GM18502 (cell line): Measurements from ENCODE around the gene MACROD2.

ENCODE experiments used
- ATAC-seq: cut with Tn5 transposase; IDR thresholded peaks from one replicate; pipeline ENCODE4 v1.9.1; 2021; ENCODE audit warnings: mild to moderate bottlenecking; ENCODE audit not compliant: unreplicated experiment, poor library complexity

The MACROD2 gene

DNA sequence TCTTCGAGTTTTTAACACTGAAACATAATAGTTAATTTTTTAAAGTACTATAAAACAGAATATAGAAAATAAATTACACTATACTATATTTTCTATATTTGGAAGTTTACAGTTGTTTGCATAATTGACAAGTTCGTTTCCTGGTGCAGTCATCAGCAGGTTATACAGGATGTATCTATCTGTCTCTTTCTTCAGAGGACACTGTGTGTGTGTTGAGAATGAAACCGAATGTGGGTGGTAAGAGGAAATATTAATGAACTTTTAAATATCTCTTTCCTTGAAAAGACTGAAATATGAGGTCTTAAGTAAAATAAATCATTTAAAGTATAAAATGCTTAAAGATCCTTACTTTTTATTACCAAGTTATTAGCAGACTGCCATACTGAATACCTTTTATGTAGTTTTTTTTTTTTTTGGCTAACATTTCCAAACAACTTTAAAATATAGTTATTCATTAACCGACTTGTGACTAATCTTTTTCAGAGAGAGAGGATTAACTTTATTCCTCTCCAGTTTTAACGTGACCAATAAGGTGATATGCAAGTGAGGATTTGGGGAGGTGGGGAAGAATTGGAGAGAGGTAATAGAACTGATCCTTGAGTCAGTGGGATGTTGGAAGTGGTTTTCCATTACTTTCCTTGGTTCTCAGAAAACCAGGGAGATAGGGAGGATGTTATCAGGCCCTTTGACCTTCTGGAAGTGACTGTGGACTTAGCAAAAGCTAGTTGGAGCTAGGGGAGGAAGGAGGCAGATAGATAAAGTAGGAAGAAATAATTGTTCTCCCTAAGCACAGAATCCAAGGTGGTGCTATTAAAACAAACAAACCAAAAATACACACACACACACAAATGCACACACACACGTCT is 722.1 kb downstream of the MACROD2 start:
- no peak for ATAC-seq

DNA sequence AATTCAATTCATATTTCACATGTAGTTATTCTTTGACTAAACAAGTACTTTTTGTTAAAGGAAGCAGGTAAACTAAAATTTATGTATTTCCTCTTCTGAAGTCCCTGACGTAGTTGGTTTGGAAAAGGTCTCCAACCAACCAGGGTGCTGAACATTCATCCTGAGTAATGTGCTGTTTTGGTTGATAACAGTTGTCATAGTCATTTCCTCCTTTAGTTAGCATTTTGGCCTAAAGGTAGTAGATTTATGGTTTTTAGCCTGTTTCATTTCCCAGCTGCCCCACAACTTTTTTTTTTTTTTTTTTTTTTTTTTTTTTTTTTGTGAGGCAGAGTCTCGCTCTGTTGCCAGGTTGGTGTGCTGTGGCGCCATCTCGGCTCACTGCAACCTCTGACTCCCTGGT is 724.9 kb downstream of the MACROD2 start:
- ATAC-seq, result no peak

DNA sequence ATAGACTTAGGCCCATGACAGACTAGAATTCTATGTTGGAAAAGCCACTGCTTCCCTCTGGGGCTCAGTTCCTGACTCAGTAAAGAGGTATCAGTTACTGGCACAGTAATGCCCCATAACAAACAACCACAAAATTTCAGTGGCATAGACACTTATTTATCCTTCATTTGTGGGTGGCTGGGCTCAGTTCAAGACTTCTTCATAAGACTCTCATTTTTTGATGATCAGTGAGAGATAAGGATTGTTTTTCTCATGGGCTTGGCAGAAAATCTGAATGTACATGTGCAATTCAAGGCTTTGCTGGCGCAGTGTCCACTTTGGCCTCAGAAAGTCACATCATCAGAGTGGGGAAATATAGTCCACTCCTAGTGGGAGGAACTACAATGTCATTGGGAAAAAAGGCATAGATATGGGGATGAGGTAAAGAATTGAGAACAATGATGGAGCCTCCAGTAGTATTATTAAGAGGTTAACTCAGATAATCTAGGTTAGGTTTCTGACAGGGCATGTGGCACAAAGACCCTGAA is 726.7 kb downstream of the MACROD2 start:
- no peak for ATAC-seq

DNA sequence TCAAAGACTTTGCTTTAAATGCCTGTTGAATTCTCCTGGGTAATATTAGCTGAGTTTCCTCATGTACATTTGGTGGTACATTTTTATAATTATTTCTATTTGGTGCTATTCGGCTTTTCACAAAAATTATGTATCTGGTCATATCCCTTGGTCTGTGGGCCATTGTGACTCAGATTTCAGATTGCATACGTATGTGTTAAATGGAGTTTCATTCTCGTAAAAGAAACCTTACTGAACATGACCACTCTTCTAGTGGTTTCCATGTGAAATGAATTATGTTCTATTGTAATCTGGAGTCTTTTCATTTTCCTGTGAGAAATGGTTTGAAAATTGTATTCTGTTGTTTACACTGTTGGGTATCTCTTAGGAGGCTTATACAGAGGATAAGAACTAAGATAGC is 728.3 kb downstream of the MACROD2 start:
- no peak for ATAC-seq

DNA sequence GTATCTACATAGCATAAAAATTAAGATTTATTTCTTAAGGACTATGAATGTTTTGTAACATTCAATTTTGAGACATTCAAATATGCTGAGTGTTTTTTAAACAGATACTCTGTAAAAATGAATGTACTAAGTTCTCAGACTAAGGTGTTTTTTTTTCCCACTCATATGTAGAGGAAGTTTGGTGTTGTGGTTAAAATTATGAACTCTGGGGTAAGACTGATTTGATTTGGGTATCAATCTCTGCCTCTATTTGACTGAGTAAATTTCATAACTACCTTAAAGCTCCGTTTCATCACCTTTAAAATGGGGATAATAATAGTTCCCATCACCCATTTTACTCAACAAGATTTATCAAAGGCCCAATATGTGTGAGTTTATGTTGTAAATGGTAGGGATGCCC is 728.7 kb downstream of the MACROD2 start:
- ATAC-seq, result no peak

DNA sequence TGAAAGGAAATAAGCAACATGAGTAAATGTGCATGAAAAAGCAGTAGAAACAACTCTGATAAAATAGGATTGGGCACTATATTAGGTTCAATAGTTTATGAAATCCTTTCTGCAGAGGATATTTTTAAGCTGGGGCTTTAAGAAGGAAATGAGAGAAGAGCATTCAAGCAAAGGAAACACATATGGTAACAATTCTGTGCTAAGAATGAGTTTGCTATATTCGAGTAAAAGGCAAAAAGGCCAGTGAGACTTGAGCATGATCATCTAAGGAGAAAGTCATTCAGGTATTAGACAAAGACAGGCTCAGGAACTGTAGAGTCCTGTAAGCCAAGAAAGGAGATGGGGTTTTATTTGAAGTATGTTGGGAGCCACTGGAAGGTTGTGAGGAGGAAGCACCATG is 729.2 kb downstream of the MACROD2 start:
- ATAC-seq, result no peak

DNA sequence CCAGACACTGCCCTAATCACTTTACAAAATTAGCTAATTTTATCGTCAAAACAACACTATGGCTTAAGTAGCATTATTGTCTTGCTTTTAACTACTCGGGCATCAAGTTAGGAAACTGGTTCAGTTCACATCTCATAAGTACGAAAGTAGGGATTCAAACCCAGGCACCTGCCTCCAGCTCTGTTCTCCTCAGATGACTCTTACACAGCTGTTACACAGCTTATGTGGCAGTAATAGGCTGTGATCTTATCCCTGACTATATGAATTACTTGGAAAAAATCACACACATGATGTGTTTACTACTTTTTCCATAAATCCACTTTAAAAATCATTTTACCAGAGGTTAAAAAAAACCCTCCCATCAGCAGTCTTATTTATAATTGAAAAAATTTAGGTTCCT is 731.3 kb downstream of the MACROD2 start:
- no peak for ATAC-seq

DNA sequence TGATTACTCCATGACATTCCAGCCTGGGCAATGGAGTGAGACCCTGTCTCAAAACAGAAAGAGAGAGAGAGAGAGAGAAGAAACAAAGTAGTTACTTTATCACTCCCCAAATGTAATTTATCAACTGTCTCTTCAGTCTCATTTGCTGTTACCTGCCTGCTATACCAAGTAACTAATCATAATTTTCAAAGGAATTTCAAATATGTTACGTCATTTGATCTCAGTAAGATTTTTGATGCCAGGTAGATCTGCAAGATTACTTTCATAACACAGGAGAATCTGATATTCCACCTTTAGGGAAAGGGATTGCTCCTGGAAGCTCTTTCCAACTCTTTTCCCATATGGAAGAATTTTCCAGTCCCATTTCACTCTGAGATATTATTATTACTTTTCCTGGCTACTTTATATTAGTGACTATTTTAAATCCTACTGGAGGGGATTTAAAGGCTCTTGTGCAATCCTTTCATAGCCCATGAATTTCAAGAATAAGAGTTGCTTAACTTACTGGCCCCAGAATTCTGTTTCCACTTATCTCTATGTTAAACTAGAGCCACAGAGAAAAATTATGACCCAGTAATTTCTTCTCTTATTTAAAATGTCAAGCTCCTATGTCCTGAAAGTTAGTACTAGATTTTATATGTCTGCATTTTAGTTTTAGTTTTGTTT is 732.3 kb downstream of the MACROD2 start:
- ATAC-seq, result no peak

DNA sequence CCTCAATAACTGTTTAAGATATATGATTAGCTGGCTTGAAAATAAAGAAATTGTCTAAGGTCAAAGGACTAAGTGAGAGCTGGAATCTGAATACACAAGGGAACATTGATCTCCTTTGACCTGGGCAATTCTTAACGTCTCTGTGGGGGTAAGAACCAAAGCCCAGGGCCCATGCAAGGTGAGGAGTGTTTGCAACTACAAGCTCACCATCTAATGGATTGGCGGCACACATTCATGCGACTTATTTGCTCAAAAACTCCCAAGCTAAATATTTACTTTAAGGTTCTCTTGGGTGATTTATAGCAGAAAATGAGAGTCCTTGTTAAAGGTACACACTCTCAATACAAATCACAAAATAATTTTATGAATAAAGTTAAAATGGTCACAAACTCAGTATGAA is 734.1 kb downstream of the MACROD2 start:
- no peak for ATAC-seq

DNA sequence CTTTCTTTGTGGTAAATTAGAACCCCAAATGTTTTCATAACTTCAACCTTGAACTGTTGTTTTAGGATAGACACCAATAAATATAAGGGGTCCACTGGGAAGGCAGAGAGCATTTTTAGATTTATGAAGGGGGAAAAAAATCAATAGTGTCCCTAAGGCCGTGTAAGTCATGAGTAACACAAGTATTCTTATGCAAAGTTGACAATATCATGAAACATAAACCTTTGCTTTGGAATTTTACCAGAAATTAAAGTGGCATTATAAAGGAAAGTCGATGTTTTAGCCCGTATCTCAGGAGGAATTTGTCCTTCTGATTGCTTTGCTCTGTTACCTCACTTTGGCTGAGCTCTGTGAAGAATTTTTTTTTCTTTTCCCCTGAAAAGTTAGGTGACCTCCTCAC is 737.0 kb downstream of the MACROD2 start:
- ATAC-seq, result no peak

DNA sequence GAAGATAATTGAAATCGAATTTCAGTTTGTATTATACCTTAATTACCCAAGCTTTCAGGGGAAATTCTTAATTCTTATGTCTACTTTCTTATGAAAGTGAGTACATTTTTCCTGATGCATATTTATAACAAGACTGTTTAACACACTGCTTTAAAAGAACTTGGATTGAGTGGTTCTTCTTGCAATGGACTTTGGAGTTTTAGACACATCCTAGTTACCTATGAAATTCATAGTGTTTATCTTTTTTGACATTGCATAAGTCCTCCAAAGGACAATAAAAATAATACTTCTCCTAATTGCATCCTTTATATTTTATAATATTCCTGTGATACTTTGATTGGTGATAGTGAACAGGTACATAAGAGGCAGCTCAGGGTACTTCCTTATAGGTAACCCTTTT is 737.7 kb downstream of the MACROD2 start:
- ATAC-seq, result no peak

DNA sequence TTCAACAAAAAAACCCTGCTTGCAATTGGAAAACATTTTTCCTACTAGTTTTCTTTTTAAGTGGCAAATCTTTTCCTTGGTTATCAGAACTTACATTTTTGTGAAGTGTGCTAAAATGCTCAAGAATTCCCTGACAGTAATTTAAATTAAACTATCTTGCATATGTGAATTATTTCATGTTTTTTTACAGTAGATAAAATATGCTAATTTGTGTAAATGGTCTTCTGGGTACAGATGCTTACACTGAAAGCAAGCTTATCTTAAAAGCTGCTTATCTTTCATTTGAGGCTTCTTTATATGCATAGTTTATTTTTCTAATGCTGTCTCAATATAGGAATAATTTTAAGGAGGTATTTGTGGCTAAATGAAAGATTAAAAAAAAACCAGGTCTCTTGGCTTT is 745.1 kb downstream of the MACROD2 start:
- no peak for ATAC-seq

DNA sequence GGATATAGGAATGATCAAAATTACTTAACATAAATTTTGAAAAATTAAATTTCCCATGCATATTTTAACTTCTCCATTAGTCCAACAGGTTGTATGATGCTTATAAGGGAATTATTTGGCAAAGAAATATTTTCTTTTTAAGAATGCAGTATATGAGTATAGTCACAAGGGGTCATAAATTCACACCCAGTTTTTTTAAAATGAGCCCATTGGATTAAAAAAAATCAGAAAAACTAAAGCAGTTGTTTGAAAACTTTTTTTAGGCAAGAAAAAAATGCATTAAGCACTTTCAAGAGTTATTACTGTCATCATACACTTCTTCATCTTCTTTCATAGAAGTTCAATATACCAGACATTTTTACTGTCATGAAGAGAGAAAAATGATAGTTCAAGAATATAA is 746.3 kb downstream of the MACROD2 start:
- no peak for ATAC-seq

DNA sequence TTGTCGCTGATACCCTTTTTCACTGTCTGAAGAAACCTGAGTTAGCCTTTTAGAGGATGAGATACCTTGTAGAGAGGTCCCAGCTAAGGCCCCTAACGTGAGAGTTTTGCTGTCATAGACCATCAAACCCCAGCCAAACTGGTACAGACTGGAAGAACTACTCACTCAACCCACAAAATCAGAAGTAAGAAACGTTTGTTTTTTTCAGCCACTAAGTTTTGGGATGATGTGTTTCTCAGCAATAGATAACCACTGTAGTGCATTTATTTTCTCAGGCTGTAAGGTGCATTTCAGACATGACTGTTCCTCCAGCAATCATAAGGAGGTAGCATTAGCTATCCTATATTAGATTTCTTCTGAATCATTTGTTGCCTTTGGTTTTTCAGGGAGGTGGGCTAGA is 749.4 kb downstream of the MACROD2 start:
- ATAC-seq, result peak; percentile 80

DNA sequence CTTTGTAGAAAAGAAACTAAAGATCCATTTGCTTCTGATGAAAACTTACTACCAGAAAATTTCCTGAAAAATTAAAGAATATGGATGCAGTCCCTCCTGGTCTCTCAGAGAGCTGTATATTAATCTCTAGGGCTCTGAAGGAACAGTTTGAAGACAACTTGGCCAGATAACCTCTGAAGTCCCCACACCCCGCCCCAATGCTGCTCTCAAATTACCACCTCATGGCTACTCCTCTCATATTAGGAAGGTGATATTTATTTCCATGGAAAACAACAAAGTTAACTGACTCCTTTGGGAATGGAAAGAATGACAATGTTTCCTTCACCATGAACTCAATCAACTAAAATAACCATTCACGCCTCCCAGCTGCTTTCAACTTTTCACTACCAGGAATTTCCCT is 750.5 kb downstream of the MACROD2 start:
- ATAC-seq, result no peak

DNA sequence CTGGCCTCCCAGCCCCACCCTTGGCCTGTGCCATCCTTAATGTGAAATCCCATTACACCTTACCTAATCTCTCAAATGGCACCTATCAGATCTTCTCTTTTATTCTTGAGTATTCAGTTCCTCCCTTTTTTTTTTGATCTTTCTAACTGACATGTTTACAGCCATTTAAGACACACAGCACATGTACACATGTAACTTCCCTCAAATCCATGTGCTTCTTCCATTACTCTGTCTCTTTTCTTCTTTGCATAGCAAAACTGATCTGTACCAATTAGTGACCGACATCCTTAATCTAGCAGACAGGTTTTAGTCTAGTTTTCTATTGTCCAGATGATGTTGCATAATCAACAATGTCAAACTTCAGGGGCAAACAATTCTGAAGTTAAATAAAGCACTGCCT is 755.9 kb downstream of the MACROD2 start:
- ATAC-seq, result no peak

DNA sequence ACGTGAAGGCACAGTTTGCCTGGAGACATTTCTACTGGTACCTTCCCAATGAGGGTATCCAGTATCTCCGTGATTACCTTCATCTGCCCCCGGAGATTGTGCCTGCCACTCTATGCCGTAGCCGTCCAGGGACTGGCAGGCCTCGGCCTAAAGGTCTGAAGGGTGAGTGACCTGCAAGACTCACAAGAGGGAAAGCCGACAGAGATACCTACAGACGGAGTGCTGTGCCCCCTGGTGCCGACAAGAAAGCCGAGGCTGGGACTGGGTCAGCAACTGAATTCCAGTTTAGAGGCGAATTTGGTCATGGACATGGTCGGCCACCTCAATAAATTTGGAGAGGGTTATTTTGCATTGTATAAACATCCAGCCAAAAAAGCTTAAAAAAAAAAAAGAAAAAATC is 762.4 kb downstream of the MACROD2 start:
- no peak for ATAC-seq

DNA sequence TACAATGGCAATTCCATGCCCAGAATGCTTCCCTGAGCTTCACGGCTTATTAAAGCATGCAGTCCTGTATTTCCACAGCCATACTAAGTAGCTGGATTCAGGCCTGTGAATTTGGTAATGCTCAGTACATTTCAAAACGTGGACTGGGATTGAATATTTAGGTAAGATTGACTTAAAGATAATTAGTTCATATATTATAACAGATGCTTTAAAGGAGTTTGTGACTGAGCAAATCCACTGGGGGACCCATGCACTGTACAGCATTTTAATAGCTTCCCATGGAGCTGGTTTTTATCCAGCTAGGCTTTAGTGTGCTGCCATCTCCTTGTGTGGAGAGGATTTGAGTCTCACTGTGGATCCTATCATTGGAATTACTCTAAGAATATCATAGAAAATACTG is 763.0 kb downstream of the MACROD2 start:
- ATAC-seq, result no peak

DNA sequence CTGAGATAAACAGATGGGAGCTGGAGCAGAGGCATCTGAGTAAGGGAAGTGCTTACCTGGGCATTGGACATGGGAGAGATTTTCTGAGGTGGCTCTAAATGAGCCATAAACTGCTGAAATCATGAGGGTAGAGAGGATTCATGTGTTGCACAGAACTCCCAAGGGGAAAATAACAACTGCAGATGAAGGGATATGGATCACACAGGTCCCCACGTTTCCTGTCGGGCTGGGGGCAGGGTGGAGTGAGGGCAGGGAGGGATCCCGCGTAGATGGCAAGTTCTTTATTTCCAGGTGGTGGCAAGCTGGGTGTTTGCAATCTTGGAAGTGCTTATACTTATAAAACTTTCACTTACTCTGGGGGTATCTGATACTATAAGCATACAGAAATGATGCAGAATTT is 764.7 kb downstream of the MACROD2 start:
- no peak for ATAC-seq

DNA sequence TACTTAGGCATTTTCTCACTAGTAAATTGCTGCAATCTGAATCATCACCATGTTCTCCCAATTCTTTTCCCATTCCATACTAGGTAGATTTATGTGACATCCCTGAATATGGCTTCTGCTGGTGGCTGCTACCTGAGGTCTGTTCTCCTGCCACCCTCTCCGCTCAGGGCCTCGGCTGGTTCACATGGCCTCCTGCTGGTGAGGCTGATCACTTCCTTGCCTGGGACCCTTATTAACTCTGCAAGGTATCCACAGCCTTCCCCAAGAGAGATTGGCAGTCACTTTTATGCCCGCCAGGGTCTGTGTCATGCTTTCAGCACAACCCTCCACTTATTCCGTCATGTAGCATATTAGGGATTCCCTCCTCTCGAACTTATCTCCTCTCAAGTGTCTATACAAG is 766.6 kb downstream of the MACROD2 start:
- no peak for ATAC-seq

DNA sequence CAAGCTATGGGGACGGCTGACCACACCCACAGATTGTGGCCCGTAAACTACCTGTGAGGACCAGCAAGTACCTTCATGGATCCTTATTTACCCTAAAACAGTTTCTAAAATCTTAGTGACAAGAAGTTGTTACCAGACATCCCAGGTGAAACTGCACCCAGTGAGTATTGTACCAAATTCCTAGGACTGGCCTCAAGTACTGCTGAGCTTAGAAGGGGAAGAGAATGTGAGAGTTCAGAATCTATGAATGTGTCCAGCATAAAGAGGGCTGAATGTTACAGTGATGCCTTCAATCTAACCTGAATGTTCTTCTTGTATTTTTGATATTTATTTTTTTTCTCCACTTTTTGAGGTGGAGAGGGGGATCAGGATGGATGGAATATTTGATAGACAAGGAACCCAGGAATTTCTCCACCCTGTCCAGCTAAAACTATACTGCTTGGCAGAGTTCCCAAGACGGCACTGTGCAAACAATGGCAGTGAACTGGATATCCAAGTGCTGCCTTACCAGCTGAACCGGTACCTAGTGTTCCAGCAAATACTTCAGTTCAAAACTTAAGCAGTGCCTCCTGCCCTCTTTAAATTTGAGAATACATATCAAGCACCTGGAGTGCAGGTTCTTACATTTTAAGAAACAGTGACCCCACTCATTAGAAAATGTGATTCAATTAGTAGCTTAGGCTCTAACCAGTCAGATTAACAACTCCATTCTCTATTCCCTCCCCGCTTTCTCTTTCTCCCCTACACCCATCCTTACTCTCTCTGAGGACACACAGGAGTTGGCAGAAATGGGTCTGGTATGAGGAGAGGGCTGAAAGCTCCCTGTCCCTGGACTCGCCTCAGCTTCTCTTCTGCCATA is 769.4 kb downstream of the MACROD2 start:
- ATAC-seq, result no peak
